Esophagus squamous epithelium (tissue), 5 donors: Measurements from ENCODE around the gene TAP2. TPM values are rescaled to one million over a fixed set of nuclear protein-coding genes. Genes with fewer than 3 reads are reported as not detected.

ENCODE experiments used
- DNase-seq: peaks from one replicate; lab custom pipeline; 2025; lab: John Stamatoyannopoulos, UW
- H3K27ac ChIP-seq, 4 donors: fragments of 200-600 bp; sonication (generic); one replicate each; pipeline ENCODE4 v1.5.1; 2016 to 2019; ENCODE audit warnings: mild to moderate bottlenecking in 1 of 4
- H3K27me3 ChIP-seq, 4 donors: fragments of 200-600 bp; sonication (generic); 1 replicate in 3 of 4; 2 replicates in 1 of 4; pipeline versions ENCODE4 v1.5.1 to v1.6.0; 2017 to 2021; ENCODE audit warnings: antibody characterized with exemption in 1 of 4
- H3K36me3 ChIP-seq, 3 donors: fragments of 200-600 bp; sonication (generic); one replicate each; pipeline ENCODE4 v1.5.1; 2016 to 2019
- H3K4me1 ChIP-seq, 3 donors: fragments of 200-600 bp; sonication (generic); one replicate each; pipeline ENCODE4 v1.5.1; 2017 to 2019
- H3K4me3 ChIP-seq, 4 donors: fragments of 200-600 bp; sonication (generic); 1 replicate in 3 of 4; 2 replicates in 1 of 4; pipeline ENCODE4 v1.5.1; 2016 to 2019; ENCODE audit warnings: mild to moderate bottlenecking in 2 of 4, moderate library complexity in 1 of 4
- H3K9me3 ChIP-seq, 3 donors: fragments of 200-600 bp; sonication (generic); one replicate each; pipeline ENCODE4 v1.5.1; 2016 to 2019
- CTCF ChIP-seq, 6 experiments: fragments of 450-650 bp in 4 of 6; fragments of 200-600 bp in 2 of 6; sonication (generic) in 2 of 6; IDR thresholded peaks; one replicate each; pipeline ENCODE4 v1.5.1; 2016 to 2019; ENCODE audit warnings: antibody characterized with exemption in 6 of 6, mild to moderate bottlenecking in 4 of 6, moderate library complexity in 4 of 6
- POLR2A ChIP-seq, 4 donors: fragments of 450-650 bp; IDR thresholded peaks; one replicate each; pipeline ENCODE4 v1.6.1; 2017; ENCODE audit warnings: antibody characterized with exemption in 4 of 4, mild to moderate bottlenecking in 4 of 4, moderate library complexity in 3 of 4
- WGBS, 2 donors: methylation state at CpG; one replicate each; pipeline ENCODE4 v1.1.5; 2018; 5-methylcytosine and 5-hydroxymethylcytosine counted together
- intact Hi-C: fragments of 100-400 bp; cut with DNase I; formaldehyde crosslinking; loops from one replicate; pipeline ENCODE4 v1.15.0; 2022
- total RNA-seq, 4 donors: library from RNA; depleted of rRNA; stranded (reverse); fragments of >200 nt; gene quantifications; one replicate each; pipeline ENCODE4 v1.1.0, GENCODE V29; 2016
- donor health status: DM: yes; HTN: yes; CAD: no.

TAP2 gene
- total RNA-seq, 4 donors from 2014 or later = 25.4 to 28.3 (median 26.7) TPM

DNA sequence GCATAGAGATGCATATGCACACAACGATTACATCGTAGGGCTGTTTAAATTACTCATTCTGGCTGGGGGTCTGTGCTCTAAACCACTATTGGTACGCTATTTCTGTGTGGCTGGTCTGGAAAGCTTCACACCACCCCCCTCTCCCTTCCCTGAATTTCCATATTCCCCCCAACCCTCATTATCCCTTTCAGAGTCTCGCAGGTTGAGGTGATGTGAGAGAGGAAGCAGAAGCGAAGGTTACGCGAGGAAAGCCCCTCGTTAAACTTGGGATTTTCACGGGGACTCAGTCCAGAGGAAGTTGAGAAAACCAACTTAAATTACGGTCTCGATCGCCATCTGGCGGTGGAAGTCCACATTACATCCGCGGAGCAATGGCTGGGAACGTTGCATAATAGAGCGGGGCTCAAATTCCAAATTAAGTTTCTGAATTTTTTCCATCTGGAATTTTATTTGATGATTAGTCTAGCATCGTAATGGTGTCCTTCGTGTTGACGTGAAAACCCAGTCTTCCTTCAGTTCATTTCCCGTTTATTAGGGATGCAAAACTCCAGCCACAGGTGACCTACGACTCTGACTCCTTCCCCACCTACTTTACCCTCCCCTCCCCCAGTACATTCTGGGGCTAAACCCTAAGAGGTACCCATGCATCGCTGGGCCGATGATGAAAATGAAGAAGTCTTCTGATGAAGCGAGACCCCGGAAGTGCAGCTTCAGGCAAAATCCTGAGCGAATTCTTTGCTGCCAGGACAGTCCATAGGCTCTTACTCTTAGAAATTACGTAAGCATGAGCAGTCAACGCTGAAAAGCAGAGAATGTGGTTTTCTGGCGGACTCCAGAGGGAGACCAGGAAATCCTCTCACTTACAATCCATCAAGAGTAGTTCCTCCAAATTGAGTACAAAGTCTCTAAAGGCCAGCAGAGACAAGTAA is 41.4 kb downstream of the TAP2 start:
- Histone ChIP-seq H3K27ac (peak overlapping the region in 1 of 4 donors; percentile 2), H3K4me3 (peak overlapping the region in 3 of 4 donors; percentile 11 to 49 (median 15)), H3K27me3 (peaks cover 0 to 92% (median 4%) of the 10 kb centered on the region in 4 donors), H3K9me3 (no peaks in the 10 kb centered on the region), H3K36me3 (no peaks in the 10 kb centered on the region), H3K4me1 (peaks cover 3 to 12% (median 7%) of the 10 kb centered on the region in 3 donors)
- intact Hi-C loops = loop anchor here (5.0 kb wide), 1 partner anchor 385 kb away; no protein-coding TSS in a partner anchor
- no peak for DNase-seq
- no peak for TF ChIP-seq POLR2A (IDR thresholded peaks at IDR 0.05)
- peak; percentile 91 to 97 (median 94) for TF ChIP-seq CTCF (IDR thresholded peaks at IDR 0.05)
- WGBS, 2 donors = 5 to 7% methylated on average over 30 of the region's 30 CpGs

GRCh38 chr6:32794510-32794909 is 44.0 kb downstream of the TAP2 start:
- Histone ChIP-seq H3K27ac (no peak overlapping the region), H3K36me3 (no peaks in the 10 kb centered on the region), H3K4me1 (peaks cover 3 to 12% (median 7%) of the 10 kb centered on the region in 3 donors), H3K4me3 (no peak overlapping the region), H3K9me3 (no peaks in the 10 kb centered on the region), H3K27me3 (peaks cover 0 to 90% (median 2%) of the 10 kb centered on the region in 4 donors)
- 47 to 61% methylated on average over 2 of the region's 2 CpGs for WGBS, 2 donors
- intact Hi-C loops = no loop called here
- TF ChIP-seq CTCF (IDR thresholded peaks at IDR 0.05) (no peak), POLR2A (IDR thresholded peaks at IDR 0.05) (no peak)
- no peak for DNase-seq

- DNase-seq = no peak
- Histone ChIP-seq H3K27me3 (peaks cover 0 to 75% (median 2%) of the 10 kb centered on the region in 4 donors), H3K27ac (no peak overlapping the region), H3K9me3 (no peaks in the 10 kb centered on the region), H3K36me3 (no peaks in the 10 kb centered on the region), H3K4me1 (peaks cover 3 to 12% (median 7%) of the 10 kb centered on the region in 3 donors), H3K4me3 (no peak overlapping the region)
- 52 to 56% methylated on average over 3 of the region's 3 CpGs for WGBS, 2 donors
- intact Hi-C loops = no loop called here
- TF ChIP-seq CTCF (IDR thresholded peaks at IDR 0.05) (no peak), POLR2A (IDR thresholded peaks at IDR 0.05) (no peak)
Observed at GRCh38 chr6:32792901-32793435, 45.6 kb downstream of the TAP2 start.

DNA sequence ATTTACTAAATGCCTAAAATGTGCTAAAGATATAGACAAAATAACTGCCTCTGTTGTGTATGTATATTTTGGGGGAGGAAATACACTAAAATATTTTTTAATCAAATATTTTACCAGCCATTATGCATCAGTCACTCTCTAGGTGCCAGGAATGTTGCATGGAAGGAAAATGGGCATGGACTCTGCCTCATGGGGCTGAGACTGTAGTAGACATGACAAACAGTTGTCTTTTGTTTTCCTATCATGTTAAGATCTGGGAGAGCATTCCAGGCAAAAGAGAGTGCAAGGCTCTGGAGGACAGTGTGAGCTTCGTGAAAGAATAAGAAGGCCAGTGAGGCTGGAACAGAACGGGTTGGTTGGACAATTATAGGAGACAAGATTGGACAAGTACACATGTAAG is 48.2 kb downstream of the TAP2 start:
- peaks cover 0 to 70% (median 2%) of the 10 kb centered on the region in 4 donors for H3K27me3 ChIP-seq
- TF ChIP-seq CTCF (IDR thresholded peaks at IDR 0.05) = no peak
- no peak for TF ChIP-seq POLR2A (IDR thresholded peaks at IDR 0.05)
- no peak for DNase-seq
- no peak overlapping the region for H3K4me3 ChIP-seq
- H3K4me1 ChIP-seq = no peaks in the 10 kb centered on the region
- H3K9me3 ChIP-seq = peaks cover 0 to 3% (median 0%) of the 10 kb centered on the region in 3 donors
- 29 to 54% methylated on average over 2 of the region's 2 CpGs for WGBS, 2 donors
- no peak overlapping the region for H3K27ac ChIP-seq
- intact Hi-C loops = no loop called here
- no peaks in the 10 kb centered on the region for H3K36me3 ChIP-seq

Other genes with a start within 250 kb of the TAP2 start
- gene HLA-DRB1, start 248.9 kb downstream of the TAP2 start, total RNA-seq = 10 to 100 TPM in 3 of 4 donors, 1 to 10 TPM in 1; 3.7 to 68.8 (median 22.4) TPM
- gene HLA-DQA1, start 201.3 kb downstream of the TAP2 start, total RNA-seq = 1 to 10 TPM in 3 of 4 donors, under 1 TPM in 1; 0.31 to 9.0 (median 5.1) TPM
- 1 to 10 TPM in 2 of 4 donors, under 1 TPM in 2; 0.13 to 9.3 (median 1.5) TPM for gene HLA-DQB1, start 172.1 kb downstream of the TAP2 start, total RNA-seq
- 1 to 10 TPM in 1 of 4 donors, under 1 TPM in 2, not detected in 1; 0.38 to 2.3 (median 0.91) TPM for gene HLA-DQA2, start 97.3 kb downstream of the TAP2 start, total RNA-seq
- gene HLA-DQB2, start 75.2 kb downstream of the TAP2 start, total RNA-seq = 1 to 10 TPM in 3 of 4 donors, not detected in 1; 1.7 to 7.8 (median 4.7) TPM
- gene HLA-DOB, start 21.7 kb downstream of the TAP2 start, total RNA-seq = 1 to 10 TPM in 1 of 4 donors, under 1 TPM in 3; 0.34 to 3.6 (median 0.74) TPM
- 100 to 1,000 TPM in 1 of 4 donors, 10 to 100 TPM in 3; 21.6 to 135 (median 42.2) TPM for gene PSMB8, start 5.3 kb upstream of the TAP2 start, total RNA-seq
- 10 to 100 TPM; 31.7 to 95.5 (median 40.3) TPM for gene TAP1, start 15.0 kb upstream of the TAP2 start, total RNA-seq
- gene PSMB9, start 15.5 kb upstream of the TAP2 start, total RNA-seq = 10 to 100 TPM in 2 of 4 donors, 1 to 10 TPM in 2; 5.2 to 93.7 (median 12.0) TPM
- gene HLA-DMB, start 102.3 kb upstream of the TAP2 start, total RNA-seq = 10 to 100 TPM in 2 of 4 donors, 1 to 10 TPM in 2; 3.4 to 24.8 (median 9.2) TPM
- 10 to 100 TPM in 2 of 4 donors, 1 to 10 TPM in 2; 4.7 to 36.4 (median 12.6) TPM for gene HLA-DMA, start 114.4 kb upstream of the TAP2 start, total RNA-seq
- gene BRD2, start 129.9 kb upstream of the TAP2 start, total RNA-seq = 100 to 1,000 TPM; 110 to 152 (median 132) TPM
- 1 to 10 TPM in 2 of 4 donors, under 1 TPM in 2; 0.61 to 9.7 (median 1.6) TPM for gene HLA-DOA, start 170.9 kb upstream of the TAP2 start, total RNA-seq
- gene HLA-DPA1, start 234.9 kb upstream of the TAP2 start, total RNA-seq = 100 to 1,000 TPM in 1 of 4 donors, 10 to 100 TPM in 1, 1 to 10 TPM in 2; 6.2 to 114 (median 48.2) TPM
- 10 to 100 TPM in 2 of 4 donors, 1 to 10 TPM in 2; 3.2 to 96.9 (median 45.3) TPM for gene HLA-DPB1, start 237.3 kb upstream of the TAP2 start, total RNA-seq